HG03039 (cell line): ENCODE measurements around the gene TUBGCP3.

Experiments
- ATAC-seq: cut with Tn5 transposase; IDR thresholded peaks from one replicate; pipeline ENCODE4 v1.9.1; 2021; ENCODE audit warnings: mild to moderate bottlenecking, moderate library complexity; ENCODE audit not compliant: unreplicated experiment

The TUBGCP3 gene

GRCh38 chr13:112456138-112457056, 131.6 kb downstream of the TUBGCP3 start:
- ATAC-seq: no peak

- no peak for ATAC-seq
These were observed 132.4 kb downstream of the TUBGCP3 start for GRCh38 chr13:112455476-112456059.

- ATAC-seq: no peak
These were observed 133.2 kb downstream of the TUBGCP3 start for GRCh38 chr13:112454648-112455334.

- no peak for ATAC-seq
These were observed 133.9 kb downstream of the TUBGCP3 start for GRCh38 chr13:112453874-112454647.

- no peak for ATAC-seq
These were observed 134.6 kb downstream of the TUBGCP3 start for GRCh38 chr13:112453207-112453829.

GRCh38 chr13:112452380-112453206, 135.4 kb downstream of the TUBGCP3 start:
- ATAC-seq: no peak

- no peak for ATAC-seq
These were observed 136.2 kb downstream of the TUBGCP3 start for GRCh38 chr13:112451512-112452379.

GRCh38 chr13:112450904-112451240, 137.1 kb downstream of the TUBGCP3 start:
- ATAC-seq: no peak

- no peak for ATAC-seq
These were observed 137.6 kb downstream of the TUBGCP3 start for GRCh38 chr13:112450118-112450903.

- no peak for ATAC-seq
These were observed 138.4 kb downstream of the TUBGCP3 start for GRCh38 chr13:112449545-112449930.

- ATAC-seq: no peak
These were observed 139.1 kb downstream of the TUBGCP3 start for GRCh38 chr13:112448621-112449544.

GRCh38 chr13:112447761-112448603, 140.0 kb downstream of the TUBGCP3 start:
- no peak for ATAC-seq

GRCh38 chr13:112447306-112447705, 140.6 kb downstream of the TUBGCP3 start:
- no peak for ATAC-seq

GRCh38 chr13:112446867-112447266, 141.1 kb downstream of the TUBGCP3 start:
- no peak for ATAC-seq

- ATAC-seq: no peak
These were observed 141.5 kb downstream of the TUBGCP3 start for GRCh38 chr13:112446347-112446861.
